GM19372 (cell line): ENCODE data around the gene EDN2.

Experiments used
- ATAC-seq: cut with Tn5 transposase; IDR thresholded peaks from one replicate; pipeline ENCODE4 v1.9.1; 2021; ENCODE audit warnings: mild to moderate bottlenecking, low read depth, moderate library complexity; ENCODE audit not compliant: unreplicated experiment

EDN2 gene

DNA sequence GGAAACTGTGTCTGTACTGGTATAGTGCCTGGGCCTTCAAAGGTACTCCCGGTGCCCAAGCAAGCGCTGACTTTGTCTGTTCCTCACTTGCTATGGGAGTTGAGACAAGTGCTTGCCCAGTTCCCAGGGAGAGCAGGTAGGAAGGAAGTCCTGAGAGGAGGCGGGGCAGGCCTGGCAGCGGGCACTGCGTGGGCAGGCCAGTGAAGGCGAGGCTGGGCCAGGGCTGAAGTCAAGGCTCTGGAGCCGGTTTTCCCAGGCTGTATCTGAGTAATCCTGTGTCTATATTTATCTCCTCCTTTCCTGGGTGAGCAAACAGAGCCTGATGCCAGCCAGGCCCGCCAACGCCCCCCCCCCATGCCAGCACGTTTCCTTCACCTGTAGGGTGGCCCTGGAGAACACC lies 15.9 kb upstream of the EDN2 start:
- no peak for ATAC-seq

GRCh38 chr1:41499591-41499990 lies 15.1 kb upstream of the EDN2 start:
- ATAC-seq = no peak

DNA sequence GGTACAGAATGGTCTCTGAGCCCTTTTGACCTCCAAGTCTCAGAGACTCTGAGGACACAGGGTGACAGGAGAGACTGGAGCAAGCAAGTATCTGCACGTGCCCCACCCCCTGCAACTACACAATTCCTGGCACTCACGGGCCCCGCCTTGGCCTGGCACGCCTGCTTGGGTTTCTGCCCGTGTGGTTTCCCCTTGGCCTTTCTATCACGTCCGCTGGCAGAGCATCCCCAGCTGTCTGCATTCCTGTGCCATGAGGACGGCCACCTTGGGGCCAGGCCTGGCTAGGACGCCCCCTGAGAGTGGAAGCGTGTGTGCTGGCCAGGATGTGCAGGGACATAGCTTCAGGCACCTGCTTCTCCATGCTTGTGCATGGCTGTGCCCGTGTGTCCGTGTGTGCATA lies 14.3 kb upstream of the EDN2 start:
- ATAC-seq = no peak

DNA sequence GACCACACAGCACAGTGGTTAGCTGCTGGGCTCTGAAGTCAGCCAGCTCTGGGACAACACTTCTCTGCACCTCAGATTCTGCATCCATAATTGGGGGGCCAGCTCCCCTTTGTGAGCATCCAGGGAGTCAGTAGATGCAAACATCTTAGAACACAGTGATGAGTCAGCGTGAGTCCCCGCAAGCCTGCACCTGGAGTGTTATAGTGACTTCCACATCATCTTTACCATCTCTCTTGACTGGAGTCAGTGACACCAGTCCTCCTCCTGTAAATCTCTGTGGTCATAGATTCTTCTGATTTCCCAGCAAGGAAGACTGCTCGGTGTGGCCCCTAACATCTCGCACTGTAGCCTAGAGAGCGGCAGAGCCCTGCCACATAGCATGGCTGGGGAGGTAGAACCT lies 13.9 kb upstream of the EDN2 start:
- ATAC-seq = no peak

- ATAC-seq = no peak
These were observed 13.1 kb upstream of the EDN2 start for GRCh38 chr1:41497461-41498030.

DNA sequence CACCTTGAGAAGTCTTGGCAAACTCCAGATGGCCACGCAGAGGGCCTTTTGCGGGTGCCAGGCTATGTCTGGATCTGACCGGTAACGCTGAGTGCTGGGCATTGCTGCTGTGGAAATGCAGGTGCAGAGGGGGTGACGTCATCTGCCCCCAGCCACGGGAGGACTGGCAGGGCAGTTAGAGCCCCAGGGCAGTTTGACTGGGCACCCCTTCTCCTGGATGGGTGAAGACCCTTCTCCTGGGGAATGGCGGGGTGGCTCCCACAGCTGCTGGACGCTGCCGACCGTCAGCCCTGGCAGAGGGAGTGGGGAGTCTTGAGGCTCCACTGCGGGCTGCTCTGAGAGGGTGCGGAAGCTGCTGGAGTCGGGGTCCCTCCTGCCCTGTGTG lies 12.6 kb upstream of the EDN2 start:
- no peak for ATAC-seq

- no peak for ATAC-seq
These were observed 11.9 kb upstream of the EDN2 start for GRCh38 chr1:41496080-41497055.

DNA sequence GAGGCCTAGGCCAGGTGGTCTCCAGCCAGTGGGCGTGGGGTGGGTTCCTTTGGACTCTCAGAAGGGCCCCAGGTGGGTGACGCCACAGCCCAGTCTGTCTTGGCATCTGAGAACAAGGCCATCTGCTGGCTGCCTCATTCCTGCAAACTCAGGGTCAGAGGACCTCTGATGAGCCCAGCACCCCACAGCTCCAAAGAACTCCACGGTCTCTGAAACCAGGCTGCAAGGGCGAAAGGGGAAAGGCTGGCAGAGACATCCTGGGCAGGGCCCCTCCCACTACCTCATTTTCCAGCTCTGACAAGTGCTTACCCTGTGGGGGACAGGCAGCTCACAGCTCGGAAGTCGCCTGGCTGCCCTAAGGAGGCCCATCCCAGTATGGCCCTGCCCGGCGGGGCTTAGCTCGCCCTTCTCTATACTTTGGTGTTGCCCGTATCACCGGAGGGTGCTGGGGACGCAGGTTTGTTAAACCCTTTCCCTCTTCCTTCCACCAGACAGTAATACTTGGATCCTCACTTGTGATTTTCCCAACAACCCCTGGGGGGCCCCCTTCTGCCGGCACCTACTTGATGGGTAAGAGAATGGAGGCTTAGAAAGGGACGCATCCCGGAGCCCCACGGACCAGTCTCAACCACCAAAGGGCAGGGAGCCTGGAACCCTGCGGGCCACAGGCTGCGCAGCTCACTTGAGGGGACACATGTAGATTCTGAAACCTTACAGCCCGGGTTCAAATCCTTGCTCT lies 10.9 kb upstream of the EDN2 start:
- no peak for ATAC-seq

DNA sequence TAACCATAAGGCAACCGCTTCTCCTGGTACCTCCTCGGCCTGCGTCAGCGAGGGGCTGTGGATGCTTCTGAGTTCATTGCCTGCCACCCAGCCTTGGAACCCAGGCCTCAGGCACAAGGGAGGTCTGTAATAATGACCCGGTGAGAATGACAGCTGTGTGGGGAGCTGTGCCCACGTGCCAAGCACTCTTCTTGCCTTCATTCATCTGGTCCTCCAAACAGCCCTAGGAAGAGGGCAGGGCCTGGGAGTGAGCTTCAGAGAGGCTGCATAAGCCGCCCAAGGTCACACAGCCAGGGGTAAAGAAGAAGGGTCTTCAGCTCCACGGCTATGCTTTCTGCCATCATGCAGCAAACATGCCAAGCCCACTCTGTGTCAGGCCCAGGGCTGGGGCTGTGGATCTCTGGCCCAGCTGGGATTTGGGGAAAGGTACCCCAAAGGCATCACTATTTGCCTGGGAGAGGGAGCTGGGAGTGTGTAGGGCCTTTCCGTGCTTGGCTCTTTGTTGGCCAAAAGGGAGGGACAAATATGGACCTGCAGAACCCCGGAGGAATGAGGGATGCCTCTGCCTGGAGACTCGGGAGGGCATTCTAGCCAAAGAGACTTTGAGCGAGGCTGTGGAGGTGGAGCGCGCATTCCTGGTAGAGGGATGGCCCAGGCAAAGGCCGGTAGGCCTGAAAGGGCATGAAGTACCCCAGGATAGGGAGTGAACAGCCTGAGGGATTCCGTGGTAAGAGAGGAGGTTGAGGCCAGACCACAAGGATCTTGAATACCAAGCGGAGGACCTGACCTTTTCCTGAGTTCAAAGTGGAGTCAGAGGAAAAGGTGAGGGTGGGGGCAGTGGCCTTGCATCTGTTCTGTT lies 10.1 kb upstream of the EDN2 start:
- ATAC-seq = no peak

DNA sequence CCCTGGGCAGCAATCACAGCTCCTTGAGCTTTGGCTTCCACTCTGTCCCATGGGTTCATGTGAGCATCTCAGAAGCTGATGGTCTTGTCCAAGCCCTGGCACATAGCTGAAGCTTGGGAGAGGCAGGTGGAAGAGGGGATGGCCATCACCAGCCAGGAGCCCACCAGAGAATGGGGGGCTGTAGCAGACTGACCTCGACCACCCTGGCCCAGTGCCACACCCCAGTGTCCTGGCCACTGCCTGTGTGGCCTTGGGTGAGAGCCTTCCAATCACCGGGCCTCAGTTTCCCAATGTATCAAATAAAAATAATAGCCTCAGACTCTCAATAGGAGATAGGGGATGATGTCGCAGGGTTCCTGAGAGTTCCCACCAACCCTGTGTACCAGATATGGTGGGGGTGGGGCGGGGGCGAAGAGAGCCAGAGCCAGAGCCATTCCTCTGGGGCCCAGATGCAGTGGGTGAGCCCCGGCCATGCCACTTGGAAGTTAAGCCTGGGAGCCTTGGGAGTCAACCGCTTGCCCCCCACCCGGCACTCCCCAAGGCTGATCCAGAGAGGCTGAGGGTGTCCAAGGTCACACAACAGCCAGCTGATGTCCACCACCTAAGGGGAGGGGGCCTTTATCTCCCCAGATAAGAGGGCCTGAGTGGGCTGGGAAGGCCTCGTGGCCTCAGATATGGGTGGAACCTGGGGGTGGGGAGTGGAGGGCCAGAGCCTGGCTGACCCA lies 9.3 kb upstream of the EDN2 start:
- no peak for ATAC-seq

GRCh38 chr1:41493117-41493536 lies 8.6 kb upstream of the EDN2 start:
- ATAC-seq = no peak

DNA sequence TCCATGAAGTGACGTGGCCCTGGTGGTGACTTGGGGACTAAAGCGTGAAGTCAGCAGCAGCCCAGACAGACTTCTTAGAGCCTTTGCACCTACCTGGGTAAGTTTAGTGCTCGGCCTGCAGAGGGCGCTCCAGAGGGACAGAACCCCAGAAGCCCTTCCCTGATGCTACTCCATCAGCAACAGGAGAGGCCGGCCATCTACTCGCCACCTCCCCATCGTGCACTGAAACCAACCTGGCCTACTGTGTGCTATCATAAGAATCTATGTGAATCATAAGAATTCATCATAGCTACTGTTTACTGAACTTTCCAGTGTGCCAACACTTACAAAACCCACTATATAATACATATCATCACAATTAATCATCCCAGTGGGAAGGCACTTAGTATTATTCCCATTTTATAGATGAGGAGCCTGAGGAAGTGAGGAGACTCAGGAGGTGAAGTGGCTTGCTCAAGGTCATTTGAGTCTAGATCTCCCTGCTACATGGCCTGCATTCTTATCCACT lies 7.9 kb upstream of the EDN2 start:
- no peak for ATAC-seq

DNA sequence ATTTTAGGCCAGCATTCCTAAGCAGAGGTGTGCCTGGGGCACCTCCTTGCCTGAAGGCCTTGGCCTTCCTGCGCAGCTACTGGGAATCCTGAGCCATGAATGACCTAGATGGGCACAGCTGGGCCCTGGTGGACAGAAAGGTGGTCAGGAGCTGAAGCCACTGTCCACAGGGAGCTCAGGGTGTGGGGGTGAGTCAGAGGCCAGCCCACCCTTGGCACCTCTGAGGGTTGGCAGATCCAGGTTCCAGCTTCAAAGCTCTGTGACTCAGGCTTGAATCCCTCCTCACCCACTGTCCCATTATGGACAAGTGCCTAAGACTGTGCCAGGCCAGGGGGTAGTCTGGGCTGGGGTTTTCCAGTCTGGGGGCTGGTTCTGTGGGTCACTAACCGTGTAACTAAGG lies 6.4 kb upstream of the EDN2 start:
- ATAC-seq = no peak

DNA sequence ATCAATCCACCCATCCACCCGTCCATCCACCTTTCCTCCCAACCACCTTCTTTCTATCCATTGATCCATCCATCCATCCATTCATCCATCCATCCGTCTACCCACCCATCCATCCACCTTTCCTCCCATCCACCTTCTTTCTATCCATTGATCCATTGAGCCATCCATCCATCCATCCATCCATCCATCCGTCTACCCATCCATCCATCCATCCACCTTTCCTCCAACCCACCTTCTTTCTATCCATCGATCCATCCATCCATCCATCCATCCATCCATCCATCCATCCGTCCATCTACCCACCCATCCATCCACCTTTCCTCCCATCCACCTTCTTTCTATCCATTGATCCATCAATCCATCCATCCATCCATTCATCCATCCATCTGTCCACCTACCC lies 5.1 kb upstream of the EDN2 start:
- no peak for ATAC-seq

DNA sequence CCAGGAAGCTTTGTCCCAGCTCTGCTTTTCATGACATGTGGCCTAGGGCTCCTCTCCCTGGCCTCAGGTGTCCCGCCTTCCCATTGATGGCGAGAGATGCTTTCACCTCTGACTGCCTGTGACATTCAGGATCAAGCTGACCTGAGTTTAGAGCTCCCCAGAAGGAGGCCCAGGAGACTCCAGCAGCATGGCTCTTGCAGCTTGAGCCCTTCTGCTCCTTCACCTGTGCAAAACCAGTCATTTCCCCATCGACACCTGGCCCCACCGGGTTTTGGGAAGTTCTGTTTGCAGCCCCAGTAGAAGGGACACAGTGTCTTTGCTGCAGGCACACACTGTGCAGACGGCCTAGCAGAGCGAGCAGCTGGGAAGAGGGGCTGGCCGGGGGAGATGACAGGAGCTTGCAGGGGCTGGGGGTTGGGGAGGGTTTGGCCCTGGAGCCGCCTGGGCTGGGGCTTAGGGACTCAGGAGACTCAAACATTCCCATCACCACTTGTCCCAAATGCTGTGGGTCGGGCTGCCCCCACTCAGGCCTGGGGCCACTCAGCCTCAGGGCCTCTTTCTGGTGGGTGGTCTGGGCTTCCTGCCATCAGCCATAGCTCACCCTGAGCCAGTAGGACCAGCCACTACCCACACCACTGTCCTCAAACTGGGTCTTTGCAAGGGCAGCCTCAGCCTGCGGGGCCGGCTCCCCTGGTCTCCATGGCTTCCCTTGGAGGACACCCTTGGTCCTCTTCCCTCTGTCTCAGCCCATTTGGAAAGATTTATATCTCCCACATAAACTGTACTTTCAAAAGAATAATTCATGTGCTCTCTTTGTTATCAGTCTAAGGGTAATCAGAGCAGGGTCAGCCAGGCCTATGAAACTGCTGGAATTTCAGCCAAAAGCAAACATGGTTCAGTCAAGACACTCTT lies 3.8 kb upstream of the EDN2 start:
- no peak for ATAC-seq

GRCh38 chr1:41487126-41488039 lies 2.9 kb upstream of the EDN2 start:
- no peak for ATAC-seq

DNA sequence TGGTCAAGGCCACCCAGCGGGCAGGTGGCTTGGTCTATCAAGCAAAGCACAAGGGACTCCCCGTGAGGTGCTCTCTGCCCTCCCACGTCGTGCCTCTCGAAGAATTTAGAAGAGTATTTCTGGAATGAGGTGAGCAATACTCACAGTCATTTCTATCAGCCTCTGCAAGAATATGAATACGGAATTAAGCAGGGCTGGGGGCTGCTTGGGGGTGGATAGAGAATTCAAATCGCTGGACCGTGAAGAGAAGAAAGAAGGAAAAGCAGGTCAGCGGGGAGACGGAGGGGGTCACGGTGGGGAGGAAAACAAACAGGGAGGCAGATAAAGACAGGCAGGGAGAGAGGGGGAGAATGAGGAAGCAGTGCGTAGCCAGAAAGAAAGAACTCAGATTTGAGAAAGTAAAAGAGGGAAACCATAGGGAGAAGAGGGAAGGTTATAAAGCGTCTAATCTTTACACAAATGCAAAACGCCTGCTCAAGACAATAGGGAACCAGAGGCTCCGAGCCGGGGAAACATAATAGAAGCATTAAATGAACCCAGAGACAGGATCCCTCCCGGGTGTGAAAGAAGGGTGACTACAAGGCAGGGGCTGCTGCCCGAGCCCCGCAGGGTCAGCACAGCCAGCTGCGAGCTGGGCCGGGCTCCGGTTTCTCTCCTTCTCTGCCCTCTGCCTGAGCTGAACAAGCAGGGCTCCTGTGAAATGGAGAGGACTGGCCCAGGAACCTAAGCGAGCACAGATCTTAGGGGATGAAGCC lies 2.1 kb upstream of the EDN2 start:
- ATAC-seq = no peak
